Measurements from ENCODE around the gene P3H2.

DNA sequence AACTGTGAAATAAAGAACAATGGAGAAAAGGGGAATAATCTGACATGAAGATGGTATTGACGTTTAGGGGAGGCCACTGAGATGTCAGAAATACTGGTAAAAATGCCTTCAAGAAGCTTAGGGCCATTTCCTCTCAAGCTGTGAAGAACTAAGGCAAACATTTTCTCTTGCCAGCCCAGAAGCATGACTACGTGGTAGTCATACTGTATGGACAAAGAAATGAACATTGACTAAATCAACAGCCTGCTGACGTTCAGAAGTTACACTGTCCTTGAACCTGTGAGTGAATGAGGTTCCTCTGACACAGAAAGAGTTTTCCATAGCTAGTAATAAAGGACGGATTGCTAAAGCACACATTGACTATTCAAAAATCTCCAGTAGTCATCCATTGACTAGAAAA is 121.0 kb downstream of the P3H2 start:
- TF ChIP-seq, protein P1, sequence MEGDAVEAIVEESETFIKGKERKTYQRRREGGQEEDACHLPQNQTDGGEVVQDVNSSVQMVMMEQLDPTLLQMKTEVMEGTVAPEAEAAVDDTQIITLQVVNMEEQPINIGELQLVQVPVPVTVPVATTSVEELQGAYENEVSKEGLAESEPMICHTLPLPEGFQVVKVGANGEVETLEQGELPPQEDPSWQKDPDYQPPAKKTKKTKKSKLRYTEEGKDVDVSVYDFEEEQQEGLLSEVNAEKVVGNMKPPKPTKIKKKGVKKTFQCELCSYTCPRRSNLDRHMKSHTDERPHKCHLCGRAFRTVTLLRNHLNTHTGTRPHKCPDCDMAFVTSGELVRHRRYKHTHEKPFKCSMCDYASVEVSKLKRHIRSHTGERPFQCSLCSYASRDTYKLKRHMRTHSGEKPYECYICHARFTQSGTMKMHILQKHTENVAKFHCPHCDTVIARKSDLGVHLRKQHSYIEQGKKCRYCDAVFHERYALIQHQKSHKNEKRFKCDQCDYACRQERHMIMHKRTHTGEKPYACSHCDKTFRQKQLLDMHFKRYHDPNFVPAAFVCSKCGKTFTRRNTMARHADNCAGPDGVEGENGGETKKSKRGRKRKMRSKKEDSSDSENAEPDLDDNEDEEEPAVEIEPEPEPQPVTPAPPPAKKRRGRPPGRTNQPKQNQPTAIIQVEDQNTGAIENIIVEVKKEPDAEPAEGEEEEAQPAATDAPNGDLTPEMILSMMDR (conservative IDR thresholded peaks at IDR 0.05; ENCODE audit: low read depth, low read length), result no peak
- no peak for TF ChIP-seq EZH2 (IDR thresholded peaks at IDR 0.05; ENCODE audit: borderline replicate concordance, low read depth, low read length, poor library complexity, severe bottlenecking)

Measured in A673 (cell line).